GM23338 (cell line): Measurements from ENCODE around the gene CDCA4. TPM values are rescaled to one million over a fixed set of nuclear protein-coding genes. Genes with fewer than 3 reads are reported as not detected.

Source experiments
- ATAC-seq: fragments of 200-7000 bp; cut with Tn5 transposase; 3 replicates; pipeline ENCODE4 v1.9.1; 2020
- DNase-seq: peaks from one replicate; pipeline ENCODE4 v3.0.0-alpha.2; 2015; ENCODE audit warnings: low spot score
- H2AFZ ChIP-seq: fragments of 200-600 bp; sonication (generic); 2 replicates; pipeline ENCODE4 v1.8.0; 2016; ENCODE audit warnings: antibody characterized with exemption, mild to moderate bottlenecking, moderate library complexity
- H3F3A ChIP-seq: fragments of 200-600 bp; sonication (generic); replicated peaks from 2 replicates; pipeline ENCODE4 v1.8.0; 2017; ENCODE audit warnings: antibody characterized with exemption, mixed run types, low read depth
- H3K27ac ChIP-seq: fragments of 200-600 bp; sonication (generic); 2 replicates; pipeline ENCODE4 v1.6.1; 2016; ENCODE audit warnings: low read depth
- H3K27me3 ChIP-seq: fragments of 200-600 bp; sonication (generic); 2 replicates; pipeline ENCODE4 v1.8.0; 2016; ENCODE audit warnings: mild to moderate bottlenecking, mixed run types, moderate library complexity; ENCODE audit not compliant: insufficient read depth
- H3K36me3 ChIP-seq: fragments of 200-600 bp; sonication (generic); 2 replicates; pipeline ENCODE4 v1.8.0; 2016; ENCODE audit warnings: mild to moderate bottlenecking; ENCODE audit not compliant: insufficient read depth
- H3K4me1 ChIP-seq: fragments of 200-600 bp; sonication (generic); 2 replicates; pipeline ENCODE4 v1.8.0; 2016; ENCODE audit warnings: mild to moderate bottlenecking, moderate library complexity; ENCODE audit not compliant: insufficient read depth
- H3K4me2 ChIP-seq: fragments of 200-600 bp; sonication (generic); 2 replicates; pipeline ENCODE4 v1.7.1; 2017; ENCODE audit warnings: mixed run types
- H3K4me3 ChIP-seq: fragments of 200-600 bp; sonication (generic); 2 replicates; pipeline ENCODE4 v1.6.1; 2016; ENCODE audit warnings: mixed run types
- H3K79me2 ChIP-seq: fragments of 200-600 bp; sonication (generic); replicated peaks from 2 replicates; pipeline ENCODE4 v1.8.0; 2017; ENCODE audit warnings: mild to moderate bottlenecking; ENCODE audit not compliant: insufficient read depth
- H3K9me2 ChIP-seq: fragments of 200-600 bp; sonication (generic); 2 replicates; pipeline ENCODE4 v1.8.0; 2017; ENCODE audit not compliant: insufficient read depth
- H4K20me1 ChIP-seq: fragments of 200-600 bp; sonication (generic); replicated peaks from 2 replicates; pipeline ENCODE4 v1.8.0; 2017; ENCODE audit warnings: mild to moderate bottlenecking; ENCODE audit not compliant: insufficient read depth
- H3K27ac Mint-ChIP-seq: 2 replicates; pipeline ENCODE4 v1.8.0; 2020; ENCODE audit warnings: inconsistent platforms, mild to moderate bottlenecking, moderate library complexity, mixed read lengths
- H3K27me3 Mint-ChIP-seq: 3 replicates; pipeline ENCODE4 v1.8.0; 2022; ENCODE audit warnings: low read depth, mild to moderate bottlenecking, moderate library complexity, mixed read lengths, inconsistent platforms; ENCODE audit not compliant: insufficient read depth, poor library complexity
- H3K36me3 Mint-ChIP-seq: 3 replicates; pipeline ENCODE4 v1.8.0; 2021; ENCODE audit warnings: low read depth, mild to moderate bottlenecking, inconsistent platforms, moderate library complexity, mixed read lengths
- H3K4me1 Mint-ChIP-seq: 3 replicates; pipeline ENCODE4 v1.8.0; 2020; ENCODE audit warnings: mild to moderate bottlenecking, inconsistent platforms, mixed read lengths
- H3K4me3 Mint-ChIP-seq: 3 replicates; pipeline ENCODE4 v1.8.0; 2021; ENCODE audit warnings: moderate library complexity, mild to moderate bottlenecking, inconsistent platforms, mixed read lengths
- H3K9me3 Mint-ChIP-seq: 3 replicates; pipeline ENCODE4 v1.8.0; 2020; ENCODE audit warnings: moderate library complexity, mild to moderate bottlenecking, inconsistent platforms, mixed read lengths
- CREB1 ChIP-seq: fragments of 250-450 bp; sonication (Bioruptor Pico); IDR thresholded peaks from 2 replicates; pipeline ENCODE4 v1.5.0; 2020; ENCODE audit warnings: low read depth, mild to moderate bottlenecking, moderate library complexity
- EZH2phosphoT487 ChIP-seq: fragments of 200-600 bp; sonication (generic); IDR thresholded peaks from one replicate; pipeline ENCODE4 v1.8.1; 2018; ENCODE audit warnings: antibody characterized with exemption; ENCODE audit not compliant: unreplicated experiment
- JUNB ChIP-seq: IDR thresholded peaks from one replicate; pipeline ENCODE4 v1.6.1; 2016; ENCODE audit warnings: antibody characterized with exemption; ENCODE audit not compliant: unreplicated experiment
- NANOG ChIP-seq: IDR thresholded peaks from 2 replicates; pipeline ENCODE4 v1.6.1; 2016; ENCODE audit warnings: antibody characterized with exemption, borderline replicate concordance
- POLR2AphosphoS5 ChIP-seq: IDR thresholded peaks from 2 replicates; pipeline ENCODE4 v1.6.1; 2016; ENCODE audit warnings: antibody characterized with exemption, low read depth
- STAT1 ChIP-seq: IDR thresholded peaks from one replicate; pipeline ENCODE4 v1.6.1; 2016; ENCODE audit warnings: antibody characterized with exemption; ENCODE audit not compliant: unreplicated experiment
- ZNF114 ChIP-seq: fragments of 250-450 bp; sonication (Bioruptor Pico); IDR thresholded peaks from 2 replicates; pipeline ENCODE4 v1.5.0; 2020; ENCODE audit warnings: mild to moderate bottlenecking, moderate library complexity
- ZNF331 ChIP-seq: fragments of 250-450 bp; sonication (Bioruptor Pico); IDR thresholded peaks from 2 replicates; pipeline ENCODE4 v1.5.0; 2020; ENCODE audit warnings: low read depth, mild to moderate bottlenecking, moderate library complexity
- polyA plus RNA-seq: library from polyadenylated mRNA; unstranded; fragments of >200 nt; fragmentation: Nextera tagmentation; extraction: Ambion mirVana; gene quantifications from 2 replicates; pipeline ENCODE4 v1.2.1, GENCODE V29; 2016
- total RNA-seq: library from RNA; depleted of rRNA; stranded (reverse); fragments of >200 nt; shearing (Covaris generic); gene quantifications from 2 replicates; pipeline ENCODE4 v1.2.3, GENCODE V29; 2014
- TF ChIP-seq, protein P1 (sequence below), 2 experiments: fragments of 200-600 bp in 1 of 2; sonication (generic) in 1 of 2; conservative IDR thresholded peaks; 2 replicates each; pipeline versions ENCODE4 v1.5.1 to v1.6.1; 2016 to 2017; ENCODE audit warnings: antibody characterized with exemption in 2 of 2, low read depth in 2 of 2, mild to moderate bottlenecking in 2 of 2, moderate library complexity in 1 of 2
- TF ChIP-seq, protein P2 (sequence below): IDR thresholded peaks from one replicate; pipeline ENCODE4 v1.6.1; 2018; ENCODE audit warnings: antibody characterized with exemption; ENCODE audit not compliant: unreplicated experiment
- TF ChIP-seq, protein P3 (sequence below): IDR thresholded peaks from 2 replicates; pipeline ENCODE4 v1.6.1; 2016; ENCODE audit warnings: antibody characterized with exemption

CDCA4 gene
- total and polyA plus RNA-seq, 2 experiments from 2014 or later = 32.6 to 70.7 TPM

DNA sequence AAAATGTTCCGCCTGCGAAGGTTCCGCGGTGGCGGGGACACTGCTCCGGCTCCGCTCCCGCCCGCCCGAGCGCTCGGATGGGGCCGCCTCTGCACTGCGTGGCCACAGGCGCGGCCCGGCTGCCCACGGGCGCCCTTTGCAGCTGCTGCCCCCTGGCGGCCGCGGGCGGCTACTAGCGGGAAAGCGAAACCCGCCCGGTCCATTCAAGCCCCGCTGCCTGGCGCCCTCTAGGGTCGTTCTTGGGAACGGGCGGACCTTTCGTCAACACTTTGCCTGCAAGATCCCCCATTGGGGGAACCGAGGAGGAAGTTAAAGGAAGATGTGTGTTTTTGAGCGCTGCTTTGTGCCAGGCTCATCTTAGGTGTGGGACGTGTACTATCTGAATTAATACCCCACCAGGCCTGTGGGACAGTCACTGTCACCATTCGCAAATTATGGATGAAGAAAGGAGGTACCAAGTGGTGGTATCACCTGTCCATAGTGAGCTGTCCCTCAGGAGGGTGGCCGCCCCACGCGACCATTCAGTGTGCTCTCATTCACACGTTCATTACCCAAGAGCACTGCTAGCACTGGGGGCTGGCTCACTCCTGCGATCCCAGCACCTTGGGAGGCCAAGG is 24.9 kb upstream of the CDCA4 start (continued):
- TF ChIP-seq, protein P1, sequence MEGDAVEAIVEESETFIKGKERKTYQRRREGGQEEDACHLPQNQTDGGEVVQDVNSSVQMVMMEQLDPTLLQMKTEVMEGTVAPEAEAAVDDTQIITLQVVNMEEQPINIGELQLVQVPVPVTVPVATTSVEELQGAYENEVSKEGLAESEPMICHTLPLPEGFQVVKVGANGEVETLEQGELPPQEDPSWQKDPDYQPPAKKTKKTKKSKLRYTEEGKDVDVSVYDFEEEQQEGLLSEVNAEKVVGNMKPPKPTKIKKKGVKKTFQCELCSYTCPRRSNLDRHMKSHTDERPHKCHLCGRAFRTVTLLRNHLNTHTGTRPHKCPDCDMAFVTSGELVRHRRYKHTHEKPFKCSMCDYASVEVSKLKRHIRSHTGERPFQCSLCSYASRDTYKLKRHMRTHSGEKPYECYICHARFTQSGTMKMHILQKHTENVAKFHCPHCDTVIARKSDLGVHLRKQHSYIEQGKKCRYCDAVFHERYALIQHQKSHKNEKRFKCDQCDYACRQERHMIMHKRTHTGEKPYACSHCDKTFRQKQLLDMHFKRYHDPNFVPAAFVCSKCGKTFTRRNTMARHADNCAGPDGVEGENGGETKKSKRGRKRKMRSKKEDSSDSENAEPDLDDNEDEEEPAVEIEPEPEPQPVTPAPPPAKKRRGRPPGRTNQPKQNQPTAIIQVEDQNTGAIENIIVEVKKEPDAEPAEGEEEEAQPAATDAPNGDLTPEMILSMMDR (conservative IDR thresholded peaks at IDR 0.05; ENCODE audit: low read depth in 2 of 2) = peak; percentile 93 to 97
- no peak for TF ChIP-seq NANOG

DNA sequence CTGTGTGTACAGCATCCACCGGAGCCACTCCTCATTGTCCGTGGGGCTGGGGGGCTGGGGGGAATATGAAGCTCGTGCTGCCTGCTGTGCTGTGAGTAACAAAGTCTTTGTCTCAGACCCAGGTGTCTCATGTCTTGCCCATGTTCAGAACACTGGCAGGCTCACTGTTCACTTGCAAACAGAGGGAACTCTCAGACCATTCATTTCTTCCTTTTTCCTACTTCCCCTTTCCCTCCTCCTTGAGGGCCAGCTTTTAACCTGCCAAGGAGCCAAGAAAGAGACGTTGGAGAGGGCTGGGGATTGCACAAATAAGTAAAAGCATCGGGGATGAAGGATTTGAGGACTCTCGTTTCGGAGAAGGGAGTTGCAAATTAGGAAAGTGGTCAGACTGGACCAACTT is 22.8 kb upstream of the CDCA4 start:
- Mint-ChIP-seq H3K36me3 (no peaks in the 10 kb centered on the region), H3K4me1 (peaks cover 5% of the 10 kb centered on the region), H3K27me3 (peaks cover 12% of the 10 kb centered on the region), H3K9me3 (no peaks in the 10 kb centered on the region), H3K4me3 (no peak overlapping the region), H3K27ac (no peak overlapping the region)
- Histone ChIP-seq H3K79me2 (no peaks in the 10 kb centered on the region), H3F3A (no peaks in the 10 kb centered on the region), H3K36me3 (no peaks in the 10 kb centered on the region), H4K20me1 (no peaks in the 10 kb centered on the region), H3K9me2 (no peaks in the 10 kb centered on the region), H3K4me1 (no peaks in the 10 kb centered on the region), H3K27me3 (no peaks in the 10 kb centered on the region), H2AFZ (no peak overlapping the region), H3K4me3 (no peak overlapping the region), H3K27ac (no peak overlapping the region), H3K4me2 (no peak overlapping the region)
- DNase-seq (no peak), ATAC-seq (no peak)
- no peak for TF ChIP-seq EZH2phosphoT487
- no peak for TF ChIP-seq CREB1 (CRISPR knock-in tag)
- TF ChIP-seq ZNF114 (CRISPR knock-in tag) = no peak
- TF ChIP-seq, protein P2, sequence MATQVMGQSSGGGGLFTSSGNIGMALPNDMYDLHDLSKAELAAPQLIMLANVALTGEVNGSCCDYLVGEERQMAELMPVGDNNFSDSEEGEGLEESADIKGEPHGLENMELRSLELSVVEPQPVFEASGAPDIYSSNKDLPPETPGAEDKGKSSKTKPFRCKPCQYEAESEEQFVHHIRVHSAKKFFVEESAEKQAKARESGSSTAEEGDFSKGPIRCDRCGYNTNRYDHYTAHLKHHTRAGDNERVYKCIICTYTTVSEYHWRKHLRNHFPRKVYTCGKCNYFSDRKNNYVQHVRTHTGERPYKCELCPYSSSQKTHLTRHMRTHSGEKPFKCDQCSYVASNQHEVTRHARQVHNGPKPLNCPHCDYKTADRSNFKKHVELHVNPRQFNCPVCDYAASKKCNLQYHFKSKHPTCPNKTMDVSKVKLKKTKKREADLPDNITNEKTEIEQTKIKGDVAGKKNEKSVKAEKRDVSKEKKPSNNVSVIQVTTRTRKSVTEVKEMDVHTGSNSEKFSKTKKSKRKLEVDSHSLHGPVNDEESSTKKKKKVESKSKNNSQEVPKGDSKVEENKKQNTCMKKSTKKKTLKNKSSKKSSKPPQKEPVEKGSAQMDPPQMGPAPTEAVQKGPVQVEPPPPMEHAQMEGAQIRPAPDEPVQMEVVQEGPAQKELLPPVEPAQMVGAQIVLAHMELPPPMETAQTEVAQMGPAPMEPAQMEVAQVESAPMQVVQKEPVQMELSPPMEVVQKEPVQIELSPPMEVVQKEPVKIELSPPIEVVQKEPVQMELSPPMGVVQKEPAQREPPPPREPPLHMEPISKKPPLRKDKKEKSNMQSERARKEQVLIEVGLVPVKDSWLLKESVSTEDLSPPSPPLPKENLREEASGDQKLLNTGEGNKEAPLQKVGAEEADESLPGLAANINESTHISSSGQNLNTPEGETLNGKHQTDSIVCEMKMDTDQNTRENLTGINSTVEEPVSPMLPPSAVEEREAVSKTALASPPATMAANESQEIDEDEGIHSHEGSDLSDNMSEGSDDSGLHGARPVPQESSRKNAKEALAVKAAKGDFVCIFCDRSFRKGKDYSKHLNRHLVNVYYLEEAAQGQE = no peak
- no peak for TF ChIP-seq STAT1
- TF ChIP-seq, protein P1 (conservative IDR thresholded peaks at IDR 0.05; ENCODE audit: low read depth in 2 of 2) = no peak
- TF ChIP-seq NANOG = no peak
- TF ChIP-seq JUNB = no peak
- no peak for TF ChIP-seq ZNF331 (CRISPR knock-in tag)
- TF ChIP-seq, protein P3, sequence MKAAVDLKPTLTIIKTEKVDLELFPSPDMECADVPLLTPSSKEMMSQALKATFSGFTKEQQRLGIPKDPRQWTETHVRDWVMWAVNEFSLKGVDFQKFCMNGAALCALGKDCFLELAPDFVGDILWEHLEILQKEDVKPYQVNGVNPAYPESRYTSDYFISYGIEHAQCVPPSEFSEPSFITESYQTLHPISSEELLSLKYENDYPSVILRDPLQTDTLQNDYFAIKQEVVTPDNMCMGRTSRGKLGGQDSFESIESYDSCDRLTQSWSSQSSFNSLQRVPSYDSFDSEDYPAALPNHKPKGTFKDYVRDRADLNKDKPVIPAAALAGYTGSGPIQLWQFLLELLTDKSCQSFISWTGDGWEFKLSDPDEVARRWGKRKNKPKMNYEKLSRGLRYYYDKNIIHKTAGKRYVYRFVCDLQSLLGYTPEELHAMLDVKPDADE = no peak
- TF ChIP-seq POLR2AphosphoS5 = no peak
